ENCODE results near the gene RUFY4.

DNA sequence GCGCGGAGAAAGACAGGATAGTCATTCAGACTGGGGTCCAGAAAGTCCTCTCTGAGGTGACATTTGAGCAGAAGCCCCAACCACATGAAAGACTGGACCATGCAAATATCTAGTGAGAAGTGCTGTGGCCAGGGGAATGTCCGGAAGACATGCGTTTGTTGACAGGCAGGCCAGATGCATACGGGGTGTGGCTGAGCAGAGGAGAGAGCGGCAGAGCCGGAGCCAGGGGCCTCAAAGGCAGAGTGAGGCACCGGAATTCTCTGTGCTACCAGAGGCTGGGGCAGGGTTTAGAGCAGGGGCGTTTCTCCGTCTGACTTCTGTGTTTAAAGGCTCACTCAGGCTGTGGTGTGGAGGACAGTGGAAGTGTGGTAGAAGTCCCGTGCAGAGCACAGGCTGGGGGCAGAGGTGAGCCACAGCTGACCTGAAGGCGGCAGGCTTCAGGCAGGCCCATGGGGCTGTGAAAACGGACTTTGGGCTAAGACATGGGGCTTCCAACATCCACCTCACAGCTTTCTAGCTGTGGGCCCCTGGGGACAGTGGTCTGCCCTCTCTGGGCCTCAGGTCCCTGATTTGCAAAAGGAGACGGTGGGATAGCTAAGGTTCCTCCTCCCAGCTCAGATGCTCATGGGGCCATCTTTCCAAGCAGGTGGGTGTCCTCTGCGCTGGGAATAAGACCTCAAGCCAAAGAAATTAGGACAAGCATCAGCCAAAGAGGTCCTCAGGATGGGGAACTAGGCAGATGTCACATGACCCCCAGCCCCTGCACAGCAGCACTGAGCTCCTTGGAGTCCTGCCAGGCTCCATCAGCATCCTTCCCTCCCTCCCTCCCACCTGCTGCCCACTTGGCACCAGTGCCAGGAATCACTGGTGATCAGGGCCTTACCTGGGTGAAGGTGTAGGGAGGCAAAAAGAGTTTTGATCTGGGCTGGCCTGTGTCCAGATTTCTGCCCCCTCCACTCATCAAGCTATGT is 11.2 kb downstream of the RUFY4 start:
- TF ChIP-seq, protein P1, sequence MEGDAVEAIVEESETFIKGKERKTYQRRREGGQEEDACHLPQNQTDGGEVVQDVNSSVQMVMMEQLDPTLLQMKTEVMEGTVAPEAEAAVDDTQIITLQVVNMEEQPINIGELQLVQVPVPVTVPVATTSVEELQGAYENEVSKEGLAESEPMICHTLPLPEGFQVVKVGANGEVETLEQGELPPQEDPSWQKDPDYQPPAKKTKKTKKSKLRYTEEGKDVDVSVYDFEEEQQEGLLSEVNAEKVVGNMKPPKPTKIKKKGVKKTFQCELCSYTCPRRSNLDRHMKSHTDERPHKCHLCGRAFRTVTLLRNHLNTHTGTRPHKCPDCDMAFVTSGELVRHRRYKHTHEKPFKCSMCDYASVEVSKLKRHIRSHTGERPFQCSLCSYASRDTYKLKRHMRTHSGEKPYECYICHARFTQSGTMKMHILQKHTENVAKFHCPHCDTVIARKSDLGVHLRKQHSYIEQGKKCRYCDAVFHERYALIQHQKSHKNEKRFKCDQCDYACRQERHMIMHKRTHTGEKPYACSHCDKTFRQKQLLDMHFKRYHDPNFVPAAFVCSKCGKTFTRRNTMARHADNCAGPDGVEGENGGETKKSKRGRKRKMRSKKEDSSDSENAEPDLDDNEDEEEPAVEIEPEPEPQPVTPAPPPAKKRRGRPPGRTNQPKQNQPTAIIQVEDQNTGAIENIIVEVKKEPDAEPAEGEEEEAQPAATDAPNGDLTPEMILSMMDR (conservative IDR thresholded peaks at IDR 0.05; ENCODE audit: low read length): no peak
- TF ChIP-seq EZH2phosphoT487 (IDR thresholded peaks at IDR 0.05; ENCODE audit: borderline replicate concordance, low read depth, low read length): no peak

All from OCI-LY7 (cell line).